ENCODE data around the gene SPTSSA. TPM values are rescaled to one million over a fixed set of nuclear protein-coding genes. Genes with fewer than 3 reads are reported as not detected.
"Not testable (repeated sequence)": the region's sequence is repeated elsewhere in the genome, so short reads cannot be mapped to it uniquely, and the experiment has no call there.

SPTSSA gene
- total and polyA plus RNA-seq, 2 experiments from 2014 or later = 27.5 to 36.4 TPM

DNA sequence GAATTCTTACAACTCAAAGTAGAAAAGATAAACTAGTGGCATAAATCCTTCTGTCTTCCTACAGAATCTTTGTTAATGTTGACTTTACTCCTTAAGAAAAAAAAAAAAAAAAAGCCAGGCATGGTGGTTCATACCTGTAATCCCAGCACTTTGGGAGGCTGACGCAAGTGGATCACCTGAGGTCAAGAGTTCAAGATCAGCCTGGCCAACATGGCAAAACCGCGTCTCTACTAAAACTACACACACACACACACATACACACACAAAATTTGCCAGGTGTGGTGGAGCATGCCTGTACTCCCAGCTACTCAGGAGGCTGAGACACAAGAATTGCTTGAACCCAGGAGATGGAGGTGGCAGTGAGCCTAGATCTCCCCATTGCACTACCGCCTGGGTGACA, 17.7 kb upstream of the SPTSSA start:
- H4K20me1 ChIP-seq (replicated peaks; ENCODE audit: insufficient read depth) = no peaks in the 10 kb centered on the region
- TF ChIP-seq ZNF114 (CRISPR knock-in tag; IDR thresholded peaks at IDR 0.05) (no peak), JUNB (IDR thresholded peaks at IDR 0.05; ENCODE audit: unreplicated experiment) (no peak), CREB1 (CRISPR knock-in tag; IDR thresholded peaks at IDR 0.05; ENCODE audit: low read depth) (no peak)
- H3F3A ChIP-seq (replicated peaks; ENCODE audit: low read depth) = no peaks in the 10 kb centered on the region
- ATAC-seq (no peak), DNase-seq (ENCODE audit: low spot score) (no peak)
- no peak overlapping the region for H3K4me3 Mint-ChIP-seq
- peaks cover 11% of the 10 kb centered on the region for H3K9me3 Mint-ChIP-seq
- H3K36me3 ChIP-seq (ENCODE audit: insufficient read depth) = no peaks in the 10 kb centered on the region
- peaks cover 11% of the 10 kb centered on the region; the same call in 2 of the 3 replicates for H3K4me1 Mint-ChIP-seq
- H3K4me1 ChIP-seq (ENCODE audit: insufficient read depth) = peaks cover 6% of the 10 kb centered on the region; the same call in 1 of the 2 replicates
- no peaks in the 10 kb centered on the region for H3K27me3 ChIP-seq (ENCODE audit: insufficient read depth)
- H2AFZ ChIP-seq = no peak overlapping the region
- peaks cover 5% of the 10 kb centered on the region for H3K27me3 Mint-ChIP-seq (ENCODE audit: insufficient read depth, low read depth, poor library complexity)
- H3K9me2 ChIP-seq (ENCODE audit: insufficient read depth) = 0 out of 2 replicates have a peak, but pooled peaks cover 4% of the 10 kb centered on the region
- no peaks in the 10 kb centered on the region for H3K79me2 ChIP-seq (replicated peaks; ENCODE audit: insufficient read depth)
- no peak overlapping the region for H3K4me3 ChIP-seq
- no peak overlapping the region for H3K4me2 ChIP-seq
- no peak overlapping the region for H3K27ac ChIP-seq (ENCODE audit: low read depth)
- H3K27ac Mint-ChIP-seq = no peak overlapping the region
- H3K36me3 Mint-ChIP-seq (ENCODE audit: low read depth) = peaks cover 3% of the 10 kb centered on the region; the same call in 2 of the 3 replicates

DNA sequence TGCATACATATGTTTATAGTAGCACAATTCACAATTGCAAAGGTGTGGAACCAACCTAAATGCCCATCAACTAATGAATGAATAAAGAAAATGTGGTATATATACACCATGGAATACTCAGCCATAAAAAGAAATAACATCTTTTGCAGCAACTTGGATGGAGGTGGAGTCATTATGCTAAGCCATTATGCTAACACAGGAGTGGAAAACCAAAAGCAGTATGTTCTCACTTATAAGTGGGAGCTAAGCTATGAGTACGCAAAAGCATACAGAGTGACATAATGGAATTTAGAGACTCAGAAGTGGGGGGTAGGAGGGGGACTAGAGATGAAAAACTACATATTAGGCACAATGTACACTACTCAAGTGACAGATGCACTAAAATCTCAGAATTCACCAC, 16.2 kb upstream of the SPTSSA start:
- peaks cover 3% of the 10 kb centered on the region for H3K4me1 ChIP-seq (ENCODE audit: insufficient read depth)
- no peak overlapping the region for H3K27ac ChIP-seq (ENCODE audit: low read depth)
- Mint-ChIP-seq H3K27me3 (ENCODE audit: insufficient read depth, low read depth, poor library complexity) (peaks cover 5% of the 10 kb centered on the region), H3K27ac (no peak overlapping the region), H3K4me1 (peaks cover 8% of the 10 kb centered on the region; the same call in 2 of the 3 replicates), H3K4me3 (no peak overlapping the region), H3K9me3 (peaks cover 11% of the 10 kb centered on the region), H3K36me3 (ENCODE audit: low read depth) (peaks cover 3% of the 10 kb centered on the region; the same call in 2 of the 3 replicates)
- no peak overlapping the region for H2AFZ ChIP-seq
- H3K27me3 ChIP-seq (ENCODE audit: insufficient read depth) = no peaks in the 10 kb centered on the region
- H3K79me2 ChIP-seq (replicated peaks; ENCODE audit: insufficient read depth) = no peaks in the 10 kb centered on the region
- 0 out of 2 replicates have a peak, but pooled peaks cover 4% of the 10 kb centered on the region for H3K9me2 ChIP-seq (ENCODE audit: insufficient read depth)
- ATAC-seq (no peak), DNase-seq (ENCODE audit: low spot score) (no peak)
- no peaks in the 10 kb centered on the region for H3F3A ChIP-seq (replicated peaks; ENCODE audit: low read depth)
- H4K20me1 ChIP-seq (replicated peaks; ENCODE audit: insufficient read depth) = no peaks in the 10 kb centered on the region
- H3K4me2 ChIP-seq = no peak overlapping the region
- H3K36me3 ChIP-seq (ENCODE audit: insufficient read depth) = no peaks in the 10 kb centered on the region
- no peak overlapping the region for H3K4me3 ChIP-seq
- TF ChIP-seq, protein P1, sequence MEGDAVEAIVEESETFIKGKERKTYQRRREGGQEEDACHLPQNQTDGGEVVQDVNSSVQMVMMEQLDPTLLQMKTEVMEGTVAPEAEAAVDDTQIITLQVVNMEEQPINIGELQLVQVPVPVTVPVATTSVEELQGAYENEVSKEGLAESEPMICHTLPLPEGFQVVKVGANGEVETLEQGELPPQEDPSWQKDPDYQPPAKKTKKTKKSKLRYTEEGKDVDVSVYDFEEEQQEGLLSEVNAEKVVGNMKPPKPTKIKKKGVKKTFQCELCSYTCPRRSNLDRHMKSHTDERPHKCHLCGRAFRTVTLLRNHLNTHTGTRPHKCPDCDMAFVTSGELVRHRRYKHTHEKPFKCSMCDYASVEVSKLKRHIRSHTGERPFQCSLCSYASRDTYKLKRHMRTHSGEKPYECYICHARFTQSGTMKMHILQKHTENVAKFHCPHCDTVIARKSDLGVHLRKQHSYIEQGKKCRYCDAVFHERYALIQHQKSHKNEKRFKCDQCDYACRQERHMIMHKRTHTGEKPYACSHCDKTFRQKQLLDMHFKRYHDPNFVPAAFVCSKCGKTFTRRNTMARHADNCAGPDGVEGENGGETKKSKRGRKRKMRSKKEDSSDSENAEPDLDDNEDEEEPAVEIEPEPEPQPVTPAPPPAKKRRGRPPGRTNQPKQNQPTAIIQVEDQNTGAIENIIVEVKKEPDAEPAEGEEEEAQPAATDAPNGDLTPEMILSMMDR (conservative IDR thresholded peaks at IDR 0.05; ENCODE audit: low read depth in 2 of 2) = no peak
- TF ChIP-seq EZH2phosphoT487 (IDR thresholded peaks at IDR 0.05; ENCODE audit: unreplicated experiment) = no peak

DNA sequence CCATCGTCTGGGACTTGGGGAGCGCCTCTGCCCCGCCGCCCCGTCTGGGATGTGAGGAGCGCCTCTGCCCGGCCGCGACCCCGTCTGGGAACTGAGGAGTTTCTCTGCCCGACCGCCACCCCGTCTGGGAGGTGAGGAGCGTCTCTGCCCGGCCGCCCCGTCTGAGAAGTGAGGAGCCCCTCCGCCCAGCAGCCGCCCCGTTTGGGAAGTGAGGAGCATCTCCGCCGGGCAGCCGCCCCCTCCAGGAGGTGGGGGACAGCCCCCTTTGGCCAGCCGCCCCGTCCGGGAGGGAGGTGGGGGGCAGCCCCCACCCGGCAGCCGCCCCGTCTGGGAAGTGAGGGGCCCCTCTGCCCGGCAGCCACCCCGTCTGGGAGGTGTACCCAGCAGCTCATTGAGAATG, 14.0 kb upstream of the SPTSSA start:
- peaks cover 11% of the 10 kb centered on the region for H3K9me3 Mint-ChIP-seq
- H3K27ac ChIP-seq (ENCODE audit: low read depth); DNase-seq (ENCODE audit: low spot score); H3K27ac Mint-ChIP-seq; H3K27me3 ChIP-seq (ENCODE audit: insufficient read depth); H3K9me2 ChIP-seq (ENCODE audit: insufficient read depth); H3K36me3 Mint-ChIP-seq (ENCODE audit: low read depth); H3K79me2 ChIP-seq (replicated peaks; ENCODE audit: insufficient read depth); H3K4me3 ChIP-seq; ATAC-seq; H3K4me2 ChIP-seq; H3K4me3 Mint-ChIP-seq; H3F3A ChIP-seq (replicated peaks; ENCODE audit: low read depth); H3K4me1 ChIP-seq (ENCODE audit: insufficient read depth); H3K4me1 Mint-ChIP-seq; H4K20me1 ChIP-seq (replicated peaks; ENCODE audit: insufficient read depth); H3K36me3 ChIP-seq (ENCODE audit: insufficient read depth); H2AFZ ChIP-seq; H3K27me3 Mint-ChIP-seq (ENCODE audit: insufficient read depth, low read depth, poor library complexity): not testable (repeated sequence)

Data from GM23338 (cell line).